Tibial nerve (tissue), 4 donors: ENCODE measurements around the gene LXN. TPM values are rescaled to one million over a fixed set of nuclear protein-coding genes. Genes with fewer than 3 reads are reported as not detected.
A peak's percentile ranks its signal among the peaks of the same experiment; 100 is the strongest.

Source experiments
- DNase-seq, 2 donors: peaks; one replicate each; pipeline ENCODE4 v3.0.0-alpha.2; 2019; ENCODE audit warnings: low spot score in 2 of 2
- H3K27ac ChIP-seq, 4 donors: fragments of 200-600 bp; sonication (generic) in 3 of 4; one replicate each; pipeline ENCODE4 v1.5.1; 2017 to 2019; ENCODE audit warnings: mild to moderate bottlenecking in 1 of 4
- H3K27me3 ChIP-seq, 2 donors: fragments of 200-600 bp; sonication (generic) in 1 of 2; one replicate each; pipeline versions ENCODE4 v1.5.1 to v1.6.0; 2017 to 2019
- H3K36me3 ChIP-seq, 3 donors: fragments of 200-600 bp; sonication (generic); one replicate each; pipeline ENCODE4 v1.5.1; 2018 to 2019
- H3K4me1 ChIP-seq, 4 donors: fragments of 200-600 bp; sonication (generic) in 3 of 4; one replicate each; pipeline ENCODE4 v1.5.1; 2017 to 2019
- H3K4me3 ChIP-seq, 4 donors: fragments of 200-600 bp; sonication (generic) in 3 of 4; one replicate each; pipeline ENCODE4 v1.5.1; 2017 to 2019; ENCODE audit warnings: mild to moderate bottlenecking in 1 of 4, moderate library complexity in 1 of 4
- H3K9me3 ChIP-seq, 4 donors: fragments of 200-600 bp; sonication (generic) in 3 of 4; one replicate each; pipeline ENCODE4 v1.5.1; 2017 to 2019
- CTCF ChIP-seq, 5 experiments: fragments of 200-600 bp in 3 of 5; fragments of 450-650 bp in 2 of 5; sonication (generic) in 3 of 5; IDR thresholded peaks; one replicate each; pipeline ENCODE4 v1.5.1; 2016 to 2019; ENCODE audit warnings: antibody characterized with exemption in 5 of 5, mild to moderate bottlenecking in 3 of 5, moderate library complexity in 2 of 5
- EP300 ChIP-seq, 2 donors: sonication (generic); formaldehyde crosslinking; IDR thresholded peaks; one replicate each; pipeline ENCODE4 v1.6.1; 2017; ENCODE audit warnings: antibody characterized with exemption in 2 of 2, mild to moderate bottlenecking in 1 of 2
- POLR2A ChIP-seq, 2 donors: fragments of 450-650 bp; IDR thresholded peaks; one replicate each; pipeline ENCODE4 v1.6.1; 2017; ENCODE audit warnings: antibody characterized with exemption in 2 of 2, mild to moderate bottlenecking in 2 of 2, moderate library complexity in 2 of 2
- WGBS, 2 donors: methylation state at CpG; one replicate each; pipeline ENCODE4 v1.1.5; 2018; 5-methylcytosine and 5-hydroxymethylcytosine counted together
- total RNA-seq, 4 donors: library from RNA; depleted of rRNA; stranded (reverse); fragments of >200 nt; gene quantifications; one replicate each; pipeline ENCODE4 v1.1.0, GENCODE V29; 2016

Gene LXN
- total RNA-seq, 4 donors from 2014 or later, result 3.3 to 18.6 (median 15.9) TPM

DNA sequence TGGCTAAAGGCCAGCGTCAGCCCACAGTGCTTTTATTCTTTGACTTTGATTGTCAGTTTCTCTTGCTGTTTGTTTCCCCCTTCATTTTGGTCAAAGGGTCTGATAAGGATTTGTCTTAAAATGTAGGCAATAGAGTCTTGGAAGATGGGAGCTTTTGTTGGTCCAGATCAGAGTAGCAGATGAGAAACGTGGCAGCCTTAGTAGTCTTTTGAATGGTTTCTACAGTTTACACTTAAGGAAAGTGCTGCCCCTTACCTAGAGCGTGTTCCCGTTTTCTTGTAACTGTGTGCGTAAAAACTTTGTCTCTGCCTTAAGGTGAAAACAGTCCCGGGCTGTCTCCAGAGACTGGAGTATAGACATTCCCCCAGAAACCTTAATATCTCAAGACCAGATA lies 630 bp downstream of the LXN start:
- no peak for DNase-seq
- Histone ChIP-seq H3K36me3 (peaks cover 0 to 21% (median 0%) of the 10 kb centered on the region in 3 donors), H3K27ac (peak overlapping the region in 3 of 4 donors; percentile 79 to 83 (median 81)), H3K4me1 (peaks cover 0 to 34% (median 9%) of the 10 kb centered on the region in 4 donors), H3K4me3 (peak overlapping the region; percentile 37 to 56 (median 47)), H3K9me3 (no peaks in the 10 kb centered on the region), H3K27me3 (no peaks in the 10 kb centered on the region)
- 13 to 42% methylated on average over 6 of the region's 6 CpGs for WGBS, 2 donors
- TF ChIP-seq EP300 (IDR thresholded peaks at IDR 0.05), result no peak
- no peak for TF ChIP-seq CTCF (IDR thresholded peaks at IDR 0.05)
- no peak for TF ChIP-seq POLR2A (IDR thresholded peaks at IDR 0.05)

DNA sequence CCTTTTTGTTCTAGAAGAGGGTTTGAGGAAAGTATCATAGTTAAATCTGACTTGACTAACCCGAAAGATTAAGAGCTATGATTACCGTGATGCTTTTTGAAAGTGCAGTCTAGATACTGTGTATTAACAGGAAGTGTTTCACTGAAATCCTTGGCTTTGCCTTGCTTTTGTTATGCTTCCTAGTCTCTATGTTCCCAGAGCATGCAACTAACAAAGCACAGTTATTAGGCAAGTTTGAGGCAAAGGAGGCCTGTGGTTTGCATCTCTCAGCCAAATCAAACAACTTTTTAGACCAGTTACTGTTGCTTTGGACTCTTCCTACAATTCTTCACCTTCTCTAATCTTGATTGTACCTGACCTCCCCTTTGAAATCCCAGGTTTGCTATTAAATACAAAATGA lies 3.9 kb downstream of the LXN start:
- peaks cover 0 to 48% (median 7%) of the 10 kb centered on the region in 3 donors for H3K36me3 ChIP-seq
- no peaks in the 10 kb centered on the region for H3K9me3 ChIP-seq
- DNase-seq, result peak in 1 of 2 donors; percentile 12
- no peaks in the 10 kb centered on the region for H3K27me3 ChIP-seq
- no peak overlapping the region for H3K27ac ChIP-seq
- TF ChIP-seq EP300 (IDR thresholded peaks at IDR 0.05), result peak in 1 of 2 donors; percentile 40
- TF ChIP-seq CTCF (IDR thresholded peaks at IDR 0.05), result no peak
- 82 to 87% methylated on average over 2 of the region's 2 CpGs for WGBS, 2 donors
- H3K4me3 ChIP-seq, result no peak overlapping the region
- peaks cover 0 to 34% (median 9%) of the 10 kb centered on the region in 4 donors for H3K4me1 ChIP-seq

- DNase-seq, result no peak
- no peak for TF ChIP-seq EP300 (IDR thresholded peaks at IDR 0.05)
- TF ChIP-seq CTCF (IDR thresholded peaks at IDR 0.05), result no peak
- TF ChIP-seq POLR2A (IDR thresholded peaks at IDR 0.05), result no peak
- H3K27me3 ChIP-seq, result no peaks in the 10 kb centered on the region
- H3K9me3 ChIP-seq, result no peaks in the 10 kb centered on the region
- peaks cover 0 to 20% (median 2%) of the 10 kb centered on the region in 4 donors for H3K4me1 ChIP-seq
- peaks cover 0 to 66% (median 7%) of the 10 kb centered on the region in 3 donors for H3K36me3 ChIP-seq
- 79 to 86% methylated on average over 3 of the region's 3 CpGs for WGBS, 2 donors
- no peak overlapping the region for H3K4me3 ChIP-seq
- no peak overlapping the region for H3K27ac ChIP-seq
Observed at GRCh38 chr3:158666416-158666815, 6.0 kb downstream of the LXN start.

- Histone ChIP-seq H3K27ac (no peak overlapping the region), H3K27me3 (no peaks in the 10 kb centered on the region), H3K4me1 (peaks cover 0 to 16% (median 0%) of the 10 kb centered on the region in 4 donors), H3K9me3 (no peaks in the 10 kb centered on the region), H3K36me3 (peaks cover 0 to 86% (median 9%) of the 10 kb centered on the region in 3 donors), H3K4me3 (no peak overlapping the region)
- WGBS, 2 donors, result 97 to 100% methylated on average over 1 of the region's 1 CpG
- TF ChIP-seq POLR2A (IDR thresholded peaks at IDR 0.05), result no peak
- no peak for TF ChIP-seq EP300 (IDR thresholded peaks at IDR 0.05)
- TF ChIP-seq CTCF (IDR thresholded peaks at IDR 0.05), result no peak
- DNase-seq, result no peak
Observed at GRCh38 chr3:158663832-158664231, 8.6 kb downstream of the LXN start.

GRCh38 chr3:158663246-158663645 lies 9.2 kb downstream of the LXN start:
- Histone ChIP-seq H3K36me3 (peaks cover 0 to 87% (median 11%) of the 10 kb centered on the region in 3 donors), H3K4me1 (peaks cover 0 to 12% (median 0%) of the 10 kb centered on the region in 4 donors), H3K4me3 (no peak overlapping the region), H3K9me3 (no peaks in the 10 kb centered on the region), H3K27ac (no peak overlapping the region), H3K27me3 (no peaks in the 10 kb centered on the region)
- DNase-seq, result no peak
- 89 to 94% methylated on average over 1 of the region's 1 CpG for WGBS, 2 donors
- TF ChIP-seq EP300 (IDR thresholded peaks at IDR 0.05), result no peak

DNA sequence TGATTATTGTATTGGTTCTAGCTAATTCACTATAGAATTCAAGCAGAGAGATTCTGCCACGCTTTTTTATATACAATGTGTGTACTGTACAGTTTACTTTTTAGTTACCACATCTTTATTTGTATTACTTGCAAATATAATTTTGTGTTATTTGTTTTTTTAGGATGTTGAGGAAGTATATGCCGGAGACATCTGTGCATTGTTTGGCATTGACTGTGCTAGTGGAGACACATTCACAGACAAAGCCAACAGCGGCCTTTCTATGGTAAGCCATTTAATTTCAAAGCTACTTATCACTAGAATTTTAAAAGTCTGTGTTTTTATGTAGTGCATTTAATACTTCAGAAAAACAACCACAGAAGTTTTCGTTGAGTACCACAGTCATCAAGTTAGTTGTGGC lies 11.7 kb downstream of the LXN start:
- H3K27ac ChIP-seq, result no peak overlapping the region
- H3K4me3 ChIP-seq, result no peak overlapping the region
- TF ChIP-seq CTCF (IDR thresholded peaks at IDR 0.05) (no peak), EP300 (IDR thresholded peaks at IDR 0.05) (no peak), POLR2A (IDR thresholded peaks at IDR 0.05) (no peak)
- no peaks in the 10 kb centered on the region for H3K9me3 ChIP-seq
- H3K4me1 ChIP-seq, result peaks cover 0 to 8% (median 0%) of the 10 kb centered on the region in 4 donors
- no peak for DNase-seq
- H3K36me3 ChIP-seq, result peaks cover 0 to 77% (median 6%) of the 10 kb centered on the region in 3 donors
- WGBS, 2 donors, result 89 to 91% methylated on average over 4 of the region's 4 CpGs
- H3K27me3 ChIP-seq, result no peaks in the 10 kb centered on the region
